ENCODE results near the gene OR9Q1.

Gene OR9Q1, protein sequence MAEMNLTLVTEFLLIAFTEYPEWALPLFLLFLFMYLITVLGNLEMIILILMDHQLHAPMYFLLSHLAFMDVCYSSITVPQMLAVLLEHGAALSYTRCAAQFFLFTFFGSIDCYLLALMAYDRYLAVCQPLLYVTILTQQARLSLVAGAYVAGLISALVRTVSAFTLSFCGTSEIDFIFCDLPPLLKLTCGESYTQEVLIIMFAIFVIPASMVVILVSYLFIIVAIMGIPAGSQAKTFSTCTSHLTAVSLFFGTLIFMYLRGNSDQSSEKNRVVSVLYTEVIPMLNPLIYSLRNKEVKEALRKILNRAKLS

DNA sequence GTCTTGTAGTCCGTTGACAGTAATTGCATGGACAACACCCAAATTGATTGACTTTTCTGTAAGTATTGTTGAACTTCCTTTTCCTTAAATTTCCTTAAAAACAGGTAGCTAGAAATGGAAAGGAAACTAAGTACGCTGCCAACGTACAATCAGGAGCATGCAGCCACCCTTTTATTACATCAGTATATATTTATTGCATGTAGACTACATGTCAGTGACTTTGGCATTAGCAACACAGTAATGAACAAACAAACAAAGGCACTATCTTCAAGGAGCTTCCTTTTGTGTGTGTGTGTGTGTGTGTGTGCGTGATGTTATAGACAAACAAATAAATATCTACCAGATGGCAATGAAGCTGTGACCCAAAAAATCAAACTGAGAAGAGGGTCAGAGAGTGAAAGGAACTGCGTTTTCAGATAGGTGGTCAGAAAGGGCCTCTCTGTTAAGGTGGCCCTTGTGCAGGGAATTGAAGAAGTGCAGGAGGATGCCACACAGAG lies at the start of gene OR9Q1:
OR9Q1 (plus strand) TSS at position 447 of the 497 bp plus-strand sequence. CDS start 155,564 bp downstream, outside the sequence.
- Mint-ChIP-seq H3K9me3 (no peaks in the 10 kb centered on the region), H3K4me3 (no peak within 1 kb of the TSS), H3K27me3 (ENCODE audit: low read depth) (no peaks in the 10 kb centered on the region), H3K36me3 (ENCODE audit: low read depth) (no peaks in the 10 kb centered on the region), H3K4me1 (peaks cover 8% of the 10 kb centered on the region), H3K27ac (peak within 1 kb of the TSS in 1 of 3 experiments; percentile 30)
- TF ChIP-seq, protein P1, sequence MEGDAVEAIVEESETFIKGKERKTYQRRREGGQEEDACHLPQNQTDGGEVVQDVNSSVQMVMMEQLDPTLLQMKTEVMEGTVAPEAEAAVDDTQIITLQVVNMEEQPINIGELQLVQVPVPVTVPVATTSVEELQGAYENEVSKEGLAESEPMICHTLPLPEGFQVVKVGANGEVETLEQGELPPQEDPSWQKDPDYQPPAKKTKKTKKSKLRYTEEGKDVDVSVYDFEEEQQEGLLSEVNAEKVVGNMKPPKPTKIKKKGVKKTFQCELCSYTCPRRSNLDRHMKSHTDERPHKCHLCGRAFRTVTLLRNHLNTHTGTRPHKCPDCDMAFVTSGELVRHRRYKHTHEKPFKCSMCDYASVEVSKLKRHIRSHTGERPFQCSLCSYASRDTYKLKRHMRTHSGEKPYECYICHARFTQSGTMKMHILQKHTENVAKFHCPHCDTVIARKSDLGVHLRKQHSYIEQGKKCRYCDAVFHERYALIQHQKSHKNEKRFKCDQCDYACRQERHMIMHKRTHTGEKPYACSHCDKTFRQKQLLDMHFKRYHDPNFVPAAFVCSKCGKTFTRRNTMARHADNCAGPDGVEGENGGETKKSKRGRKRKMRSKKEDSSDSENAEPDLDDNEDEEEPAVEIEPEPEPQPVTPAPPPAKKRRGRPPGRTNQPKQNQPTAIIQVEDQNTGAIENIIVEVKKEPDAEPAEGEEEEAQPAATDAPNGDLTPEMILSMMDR (IDR thresholded peaks at IDR 0.05; ENCODE audit: unreplicated experiment in 3 of 3), result no peak

- Mint-ChIP-seq H3K4me3 (no peak overlapping the region), H3K36me3 (ENCODE audit: low read depth) (no peaks in the 10 kb centered on the region), H3K27ac (no peak overlapping the region), H3K9me3 (peaks cover 2% of the 10 kb centered on the region), H3K4me1 (peaks cover 6% of the 10 kb centered on the region), H3K27me3 (ENCODE audit: low read depth) (no peaks in the 10 kb centered on the region)
- TF ChIP-seq, protein P1 (IDR thresholded peaks at IDR 0.05; ENCODE audit: unreplicated experiment in 3 of 3), result no peak
Measured at GRCh38 chr11:57974132-57974531, 49.5 kb upstream of the OR9Q1 start.

DNA sequence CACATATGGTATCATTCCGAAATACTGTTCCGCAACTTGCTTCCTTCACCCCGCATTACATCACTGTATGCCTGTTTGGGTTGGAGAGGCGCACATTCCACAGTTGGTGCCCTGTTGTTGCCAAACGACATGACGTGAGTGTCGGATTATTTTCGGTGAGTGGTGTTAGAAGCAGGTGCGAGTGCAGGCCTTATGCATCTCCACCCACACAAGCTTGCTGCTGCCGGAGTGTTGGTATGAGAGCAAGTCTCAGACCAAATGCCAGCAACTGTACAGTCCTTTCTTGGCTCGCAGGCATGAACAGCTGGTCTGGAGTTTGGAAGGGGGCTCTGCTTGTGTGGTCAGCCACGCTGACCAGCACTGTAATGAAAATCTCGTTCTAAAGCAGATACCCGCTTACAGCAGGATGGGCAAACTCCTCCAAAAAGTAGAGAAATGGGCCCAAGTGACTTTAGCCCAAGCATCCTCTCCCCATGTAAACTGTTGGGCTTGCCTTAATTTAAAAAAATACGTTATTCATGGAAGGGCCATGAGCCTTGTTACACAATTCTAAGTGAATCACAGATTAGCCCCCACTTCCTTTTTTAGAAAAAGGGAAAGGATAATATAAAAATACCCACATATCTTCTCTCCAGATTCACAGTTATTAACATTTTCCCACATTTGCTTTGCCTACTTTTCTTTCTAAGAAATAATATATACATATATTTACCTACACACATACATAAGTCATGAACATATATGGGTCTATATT lies 48.7 kb upstream of the OR9Q1 start:
- Mint-ChIP-seq H3K4me1 (peaks cover 6% of the 10 kb centered on the region), H3K27ac (peak overlapping the region in 1 of 3 experiments; percentile 78), H3K36me3 (ENCODE audit: low read depth) (no peaks in the 10 kb centered on the region), H3K27me3 (ENCODE audit: low read depth) (no peaks in the 10 kb centered on the region), H3K4me3 (peak overlapping the region in 1 of 3 experiments; percentile 10), H3K9me3 (peaks cover 2% of the 10 kb centered on the region)
- TF ChIP-seq, protein P1 (IDR thresholded peaks at IDR 0.05; ENCODE audit: unreplicated experiment in 3 of 3), result no peak

DNA sequence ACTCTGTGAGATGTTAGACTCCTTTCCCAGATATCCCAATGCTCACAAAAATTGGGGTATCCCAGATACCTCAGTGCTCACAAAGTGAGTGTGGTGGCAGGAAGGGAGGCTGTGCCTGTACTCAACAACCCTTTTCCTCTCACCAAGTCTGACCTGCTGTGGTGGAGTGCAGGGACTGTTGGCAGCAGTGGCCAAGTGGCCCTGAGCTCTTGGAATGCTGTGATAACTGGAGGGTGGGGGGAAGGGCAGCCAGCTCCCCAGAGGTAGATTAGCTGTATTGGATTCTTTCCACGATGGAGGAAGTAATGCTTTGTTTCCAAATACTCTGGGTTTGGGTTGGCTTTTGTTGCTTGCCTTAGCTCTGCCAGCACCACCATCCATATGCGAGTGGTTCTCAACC lies 46.0 kb upstream of the OR9Q1 start:
- H3K27ac Mint-ChIP-seq, result no peak overlapping the region
- peaks cover 6% of the 10 kb centered on the region for H3K4me1 Mint-ChIP-seq
- H3K27me3 Mint-ChIP-seq (ENCODE audit: low read depth), result no peaks in the 10 kb centered on the region
- H3K36me3 Mint-ChIP-seq (ENCODE audit: low read depth), result no peaks in the 10 kb centered on the region
- TF ChIP-seq, protein P1 (IDR thresholded peaks at IDR 0.05; ENCODE audit: unreplicated experiment in 3 of 3), result no peak
- no peaks in the 10 kb centered on the region for H3K9me3 Mint-ChIP-seq
- H3K4me3 Mint-ChIP-seq, result no peak overlapping the region

DNA sequence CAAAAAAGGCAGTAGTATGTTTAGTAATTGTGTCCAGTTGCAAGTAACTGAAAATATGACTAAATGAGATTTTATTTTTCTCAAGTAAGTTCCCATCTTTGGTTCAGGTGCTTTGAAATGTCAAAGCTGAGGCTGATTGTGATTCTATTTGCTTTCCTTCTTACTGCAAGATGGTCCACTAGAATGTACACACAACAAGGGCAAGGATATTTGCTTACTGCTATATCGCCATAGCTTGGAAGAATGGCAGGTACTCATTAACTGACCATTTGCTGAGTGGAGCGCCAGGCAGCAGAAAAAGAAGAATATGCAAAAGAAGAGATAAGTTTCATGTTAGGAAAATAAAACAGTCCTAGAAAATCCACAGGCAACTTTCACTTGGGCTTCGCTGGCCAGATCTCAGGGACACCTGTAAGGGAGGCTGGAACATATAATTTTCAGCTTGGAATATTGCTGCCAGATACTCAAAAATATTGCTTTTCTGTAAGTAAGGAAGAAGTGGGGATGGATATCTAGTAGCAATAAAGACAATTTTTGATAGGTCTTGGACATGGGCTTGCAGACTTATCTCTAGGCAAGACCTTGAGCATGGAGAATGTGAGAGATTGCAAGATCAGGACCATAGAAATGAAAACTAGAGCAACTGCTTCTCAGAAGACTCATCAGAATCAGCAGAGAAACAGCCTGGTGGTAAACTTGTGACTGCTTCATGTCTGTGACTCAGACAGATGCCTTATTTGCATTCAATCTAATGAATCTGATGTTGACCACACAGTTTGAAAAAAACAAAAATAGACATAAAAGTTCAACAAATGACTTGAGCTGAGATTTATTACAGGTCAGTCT lies 44.8 kb upstream of the OR9Q1 start:
- Mint-ChIP-seq H3K4me3 (no peak overlapping the region), H3K4me1 (peaks cover 6% of the 10 kb centered on the region), H3K36me3 (ENCODE audit: low read depth) (no peaks in the 10 kb centered on the region), H3K27ac (no peak overlapping the region), H3K9me3 (no peaks in the 10 kb centered on the region), H3K27me3 (ENCODE audit: low read depth) (no peaks in the 10 kb centered on the region)
- TF ChIP-seq, protein P1 (IDR thresholded peaks at IDR 0.05; ENCODE audit: unreplicated experiment in 3 of 3), result no peak
